Hematopoietic multipotent progenitor cell treated with erythropoietin and hydrocortisone succinate and interleukin-3 and kit ligand, for 15 days (in vitro differentiated cells): ENCODE data around the gene CLIC3.

Source experiments
- DNase-seq: peaks from one replicate; pipeline ENCODE4 v3.0.0-alpha.2; 2015; ENCODE audit warnings: low spot score

CLIC3 gene

DNA sequence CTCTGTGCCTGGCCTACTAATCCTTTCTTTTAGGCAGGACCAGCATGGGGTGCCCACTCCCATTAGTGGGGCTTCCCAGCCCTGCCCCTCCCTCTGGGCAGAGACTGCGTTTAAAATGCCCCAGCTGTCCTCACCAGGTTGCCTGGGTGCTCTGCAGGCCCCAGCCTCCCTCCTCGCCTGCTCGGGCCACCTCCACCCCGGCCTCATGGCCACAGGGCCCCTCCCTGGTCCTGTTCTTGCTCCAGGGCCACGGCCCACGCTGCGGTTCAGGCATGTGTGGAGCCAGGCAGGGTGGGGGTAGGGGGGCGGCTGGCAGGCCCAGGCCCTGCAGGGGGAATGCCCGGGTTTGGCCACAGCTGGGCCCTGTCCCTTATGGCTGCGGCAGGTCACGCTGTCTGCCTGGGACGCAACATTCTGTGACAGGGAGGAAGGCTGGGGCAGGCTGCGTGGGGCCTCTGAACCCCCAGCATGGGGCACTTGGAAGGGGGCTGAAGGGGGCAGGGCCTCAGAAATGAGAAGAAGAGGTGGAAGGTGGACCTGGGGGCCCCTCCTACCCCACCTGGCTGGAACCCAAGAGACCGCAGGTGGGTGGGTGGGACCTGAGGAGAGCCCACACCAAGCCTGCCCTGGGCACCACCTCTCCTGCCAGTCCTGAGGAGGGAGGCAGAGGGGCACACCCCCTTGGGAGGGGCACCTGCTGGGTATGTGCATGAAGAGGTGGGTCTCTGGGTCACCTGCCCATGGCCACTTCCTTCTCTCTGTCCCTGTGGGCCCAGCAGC, 44.6 kb downstream of the CLIC3 start, which contains the start of gene LCN12:
LCN12 (plus strand) TSS at position 733 of the 780 bp plus-strand sequence. CDS start 55 bp downstream, outside the sequence.
- DNase-seq: no peak

DNA sequence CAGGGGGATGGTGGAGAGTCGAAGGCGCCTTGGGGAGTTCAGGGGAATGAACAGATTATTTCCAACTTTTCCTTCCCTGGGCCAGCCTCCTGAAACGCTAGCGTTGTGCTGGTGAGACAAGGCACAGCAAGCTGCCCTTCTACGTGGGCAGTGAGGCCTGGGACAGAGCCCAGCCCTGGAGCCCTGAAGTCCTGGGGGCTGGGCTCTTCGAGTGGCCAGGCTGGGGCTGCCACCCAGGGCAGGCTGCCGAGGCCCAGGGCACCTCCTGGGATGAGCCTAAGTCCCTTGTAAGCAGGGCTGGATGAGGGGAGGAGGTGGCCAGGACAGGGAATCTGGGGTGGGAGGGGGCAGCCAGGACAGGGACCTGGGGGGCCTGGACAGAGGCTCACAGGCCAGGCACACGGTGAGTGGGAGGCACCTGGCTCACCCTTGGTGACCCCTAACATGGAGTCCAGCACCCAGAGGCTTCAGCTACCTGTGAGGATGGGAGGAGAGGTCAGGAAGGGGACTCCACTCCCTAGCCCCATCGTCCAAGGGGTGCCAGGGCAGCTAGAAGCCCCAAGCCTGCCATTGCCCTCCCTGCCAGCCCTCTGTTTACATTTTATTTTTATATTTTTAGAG, 45.6 kb downstream of the CLIC3 start:
- no peak for DNase-seq

DNA sequence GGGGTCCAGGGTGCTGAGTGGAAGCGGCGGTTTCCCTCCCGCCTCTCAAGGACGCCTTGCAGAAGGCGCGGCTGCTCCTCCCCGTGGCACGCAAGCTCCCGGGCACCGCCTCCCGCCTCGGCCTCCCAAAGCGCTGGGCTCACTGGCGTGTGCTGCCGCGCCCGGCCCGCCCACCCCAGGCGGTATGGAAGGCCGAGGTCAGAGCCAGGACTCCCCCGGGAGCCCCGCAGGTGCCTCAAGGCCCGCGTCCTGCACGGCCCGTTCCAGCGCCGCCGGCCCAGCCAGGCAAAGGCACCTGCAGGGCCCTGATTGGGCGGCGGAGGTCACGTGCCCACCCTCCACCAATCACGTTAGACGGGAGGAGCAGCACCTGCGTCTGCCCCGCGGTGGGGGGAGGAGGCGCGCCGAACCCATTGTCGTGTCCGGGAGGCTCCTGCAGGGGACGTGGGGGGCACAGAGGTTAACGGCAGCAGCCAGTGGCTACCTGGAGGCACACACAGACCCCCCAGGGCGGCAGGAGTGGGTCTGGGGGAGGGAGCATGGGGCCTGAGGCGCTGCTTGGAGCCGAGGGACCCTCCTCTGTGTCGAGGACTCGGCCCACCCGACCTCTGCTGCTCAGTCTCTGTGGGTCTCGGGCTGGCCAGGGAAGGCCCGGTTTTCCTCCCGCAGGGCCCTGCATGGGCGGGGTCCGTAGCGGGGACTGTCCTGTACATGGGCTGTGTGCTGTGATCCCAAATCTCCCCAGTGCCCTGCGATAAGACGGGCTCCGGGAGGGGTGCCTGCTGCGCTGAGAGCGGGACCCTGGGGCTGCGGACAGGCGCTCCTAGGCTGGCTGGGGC, 46.3 kb downstream of the CLIC3 start:
- DNase-seq: peak; percentile 93

DNA sequence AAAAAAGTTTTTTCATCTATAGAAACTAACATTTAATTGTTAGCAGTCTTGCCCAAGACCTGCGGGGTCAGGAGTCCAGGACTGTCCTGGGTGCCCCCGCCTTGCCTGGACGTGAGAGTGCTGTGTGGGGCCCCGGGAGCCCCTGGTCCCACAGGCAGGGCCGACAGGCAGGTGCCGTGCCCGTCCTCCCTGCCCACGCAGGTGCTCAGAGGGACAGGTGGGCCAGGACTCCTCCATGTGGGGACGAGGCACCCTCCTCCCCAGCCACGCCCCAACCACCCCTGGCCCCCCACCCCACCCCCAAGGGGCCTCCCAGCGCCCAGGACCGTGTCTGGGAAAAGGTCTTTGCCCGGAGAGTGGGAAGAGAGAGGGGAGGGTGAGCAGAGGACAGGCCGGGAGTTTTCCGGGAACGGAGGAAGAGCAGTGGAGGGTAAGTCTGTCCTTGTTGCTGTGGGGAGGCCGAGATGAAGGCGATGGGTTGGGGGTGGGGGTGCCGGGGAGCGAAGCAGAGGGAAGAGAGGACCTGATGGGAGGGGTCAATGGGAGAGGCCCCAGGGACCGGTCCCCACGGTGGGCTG, 47.0 kb downstream of the CLIC3 start:
- no peak for DNase-seq

DNA sequence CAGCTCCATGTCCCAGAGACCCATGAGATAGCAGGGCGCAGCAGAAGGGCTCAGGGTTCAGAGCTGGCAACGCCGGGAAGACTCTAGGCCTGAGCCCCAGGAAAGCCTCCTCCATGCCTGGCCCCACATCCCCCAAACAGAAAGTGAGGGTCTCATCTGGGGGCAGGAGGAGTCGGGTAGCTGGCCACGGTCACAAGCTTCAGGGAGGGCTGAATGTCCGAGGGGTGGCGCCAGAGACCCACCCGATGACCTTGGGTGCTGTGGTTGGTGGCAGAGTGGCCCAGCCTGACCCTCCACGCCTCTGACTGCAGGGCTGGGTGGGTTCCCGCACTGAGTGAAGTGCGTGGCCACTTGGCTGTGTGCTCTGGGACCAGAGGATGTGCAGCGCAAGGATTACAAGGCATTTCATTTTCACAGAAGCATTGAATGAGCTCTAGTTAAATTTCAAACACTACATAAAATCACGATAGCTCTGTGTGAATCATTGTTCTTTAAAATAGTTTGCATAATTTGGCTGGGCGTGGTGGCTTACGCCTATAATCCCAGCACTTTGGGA, 48.3 kb downstream of the CLIC3 start:
- DNase-seq: no peak

DNA sequence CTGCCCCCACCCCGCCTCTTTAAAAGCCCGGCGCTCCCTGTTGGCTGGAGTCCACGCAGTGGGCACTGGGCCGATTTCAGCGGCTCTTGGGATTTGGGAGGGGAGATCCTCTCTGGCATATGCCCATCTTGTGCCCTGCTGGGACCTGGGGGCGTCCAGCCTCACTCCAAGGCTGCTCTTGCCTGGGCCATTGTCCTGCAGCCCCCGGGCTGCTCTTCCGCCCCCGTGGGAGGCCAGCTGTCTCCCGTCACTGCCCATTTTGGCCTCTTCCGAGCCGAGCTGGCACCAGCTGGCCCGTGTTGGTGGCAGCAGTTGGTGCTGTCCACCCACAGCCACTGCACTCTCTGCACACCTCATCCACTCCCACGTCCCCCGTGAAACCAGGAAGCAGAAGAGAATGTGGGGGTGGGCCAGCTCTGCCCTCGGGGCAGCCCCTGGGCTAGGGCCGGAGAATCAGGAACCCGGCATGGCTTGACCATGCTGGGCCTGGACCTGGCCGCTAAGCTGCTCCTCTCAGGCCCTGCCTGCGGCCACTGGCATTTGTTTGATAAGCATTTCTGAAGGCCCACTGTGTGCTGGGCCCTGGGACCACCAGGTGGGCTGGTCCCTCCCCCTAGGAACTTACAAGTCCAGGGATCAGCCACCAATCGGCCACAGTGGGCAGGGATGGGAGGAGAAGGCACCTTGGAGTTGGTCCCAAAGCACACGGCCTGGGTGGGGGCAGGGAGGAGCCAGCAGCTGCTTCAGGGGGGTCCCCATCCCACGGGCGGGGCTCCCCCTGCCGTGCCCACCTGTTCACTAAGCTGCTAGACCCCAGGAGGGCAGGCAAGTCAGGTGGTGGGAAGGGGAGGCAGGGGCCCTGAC, 49.1 kb downstream of the CLIC3 start:
- DNase-seq: no peak

DNA sequence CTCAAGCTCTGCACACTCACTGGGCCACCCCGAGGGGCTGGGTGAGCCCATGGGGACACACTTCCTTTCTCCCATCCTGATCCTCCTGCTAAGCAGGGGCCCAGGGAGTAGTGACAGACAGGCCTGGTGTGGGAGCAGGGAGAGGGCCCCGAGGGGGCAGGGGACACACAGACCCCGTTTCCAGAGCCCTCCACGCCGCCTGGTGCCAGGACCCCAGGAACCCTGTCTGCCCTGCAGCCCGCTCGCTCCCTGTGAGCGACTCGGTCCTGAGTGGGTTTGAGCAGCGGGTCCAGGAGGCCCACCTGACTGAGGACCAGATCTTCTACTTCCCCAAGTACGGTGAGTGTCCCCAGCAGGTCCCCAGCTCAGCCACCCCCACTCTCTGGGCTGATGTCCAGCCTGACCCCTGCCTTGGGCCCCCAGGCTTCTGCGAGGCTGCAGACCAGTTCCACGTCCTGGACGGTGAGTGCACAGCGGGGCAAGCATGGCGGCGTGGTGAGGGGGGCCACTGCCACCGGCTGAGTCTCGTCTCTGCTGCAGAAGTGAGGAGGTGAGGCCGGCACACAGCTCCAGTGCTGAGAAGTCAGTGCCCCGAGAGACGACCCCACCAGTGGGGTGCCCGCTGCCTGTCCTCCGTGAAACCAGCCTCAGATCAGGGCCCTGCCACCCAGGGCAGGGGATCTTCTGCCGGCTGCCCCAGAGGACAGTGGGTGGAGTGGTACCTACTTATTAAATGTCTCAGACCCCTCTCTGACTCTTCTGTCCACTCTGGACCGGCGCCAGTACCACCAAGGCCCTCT, 49.9 kb downstream of the CLIC3 start:
- DNase-seq: no peak

DNA sequence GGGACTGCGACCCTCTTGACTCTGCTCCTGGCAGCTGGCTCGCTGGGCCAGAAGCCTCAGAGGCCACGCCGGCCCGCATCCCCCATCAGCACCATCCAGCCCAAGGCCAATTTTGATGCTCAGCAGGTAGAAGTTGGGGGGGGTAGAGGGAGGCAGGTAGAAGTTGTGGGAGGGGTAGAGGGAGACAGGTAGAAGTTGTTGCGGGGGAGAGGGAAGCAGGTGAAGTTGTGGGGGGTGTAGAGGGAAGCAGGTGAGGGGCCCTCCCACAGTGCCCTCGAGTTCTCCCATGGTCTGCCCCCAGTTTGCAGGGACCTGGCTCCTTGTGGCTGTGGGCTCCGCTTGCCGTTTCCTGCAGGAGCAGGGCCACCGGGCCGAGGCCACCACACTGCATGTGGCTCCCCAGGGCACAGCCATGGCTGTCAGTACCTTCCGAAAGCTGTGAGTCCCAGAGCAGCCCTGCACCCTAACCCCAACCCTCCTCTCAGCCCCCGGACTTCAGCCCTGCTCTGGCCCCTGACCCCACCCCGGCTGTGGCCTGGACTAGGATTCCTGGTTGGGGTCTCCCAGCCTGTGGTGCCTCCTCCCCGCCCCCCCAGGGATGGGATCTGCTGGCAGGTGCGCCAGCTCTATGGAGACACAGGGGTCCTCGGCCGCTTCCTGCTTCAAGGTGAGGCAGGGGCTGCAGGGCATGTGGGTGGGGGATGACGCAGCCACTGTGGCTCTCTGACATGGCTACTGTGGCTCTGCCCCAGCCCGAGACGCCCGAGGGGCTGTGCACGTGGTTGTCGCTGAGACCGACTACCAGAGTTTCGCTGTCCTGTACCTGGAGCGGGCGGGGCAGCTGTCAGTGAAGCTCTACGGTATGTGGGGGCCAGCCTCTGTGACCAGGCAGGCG, 50.8 kb downstream of the CLIC3 start:
- no peak for DNase-seq
